ENCODE measurements around the gene SPNS2. TPM values are rescaled to one million over a fixed set of nuclear protein-coding genes. Genes with fewer than 3 reads are reported as not detected.

The SPNS2 gene
- total and polyA plus RNA-seq, 5 donors, result 9.6 to 16.2 (median 10.6) TPM

DNA sequence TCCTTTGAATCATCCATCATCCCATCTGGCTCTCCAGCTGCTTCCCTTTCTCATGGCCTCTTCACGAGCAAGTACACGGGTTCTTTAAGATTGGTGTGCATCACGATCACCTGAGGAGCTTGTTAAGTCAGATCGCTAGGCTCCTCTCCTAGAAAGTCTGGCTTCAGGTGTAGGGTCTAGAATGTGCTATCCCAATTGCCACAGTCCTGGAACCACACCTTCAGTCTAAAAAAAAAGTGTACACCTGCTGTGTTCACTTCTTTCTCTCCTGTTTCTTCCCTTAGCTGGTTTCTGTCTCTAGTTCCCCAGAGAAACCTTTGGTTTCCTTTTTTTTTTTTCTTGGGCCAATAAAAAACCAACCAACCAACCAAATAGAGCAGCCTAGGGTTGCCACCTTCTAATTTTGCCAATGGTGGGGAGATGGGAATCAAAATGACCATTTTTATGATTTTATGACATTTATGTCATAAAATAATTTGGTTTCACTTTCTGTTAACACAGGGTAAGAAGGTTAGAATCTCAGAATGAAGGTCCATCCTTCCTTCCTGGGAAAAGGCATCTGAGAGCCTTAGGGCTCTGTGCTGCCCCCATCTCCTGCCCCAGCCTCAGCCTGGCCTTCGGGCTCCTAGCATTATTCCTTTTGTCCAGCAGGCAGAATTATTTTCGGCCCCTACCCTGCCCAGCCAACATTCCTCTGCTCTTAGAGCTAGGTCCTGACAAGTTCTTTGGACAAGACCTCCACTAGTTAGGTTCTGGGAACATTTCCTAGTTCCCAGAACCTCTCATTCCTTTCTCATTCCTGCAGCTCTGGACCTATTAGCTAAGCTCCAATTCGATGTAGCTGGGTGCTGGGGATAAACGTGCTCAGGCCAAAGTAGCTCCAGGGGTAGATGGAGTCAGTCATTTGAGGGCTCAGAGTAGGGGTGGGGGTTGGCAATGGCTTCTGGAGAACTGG lies 63.6 kb downstream of the SPNS2 start:
- Histone ChIP-seq H3K27me3 (ENCODE audit: control insufficient read depth, insufficient read depth) (no peaks in the 10 kb centered on the region), H3K4me1 (ENCODE audit: control insufficient read depth, insufficient read depth, low read length) (no peaks in the 10 kb centered on the region), H3K9me3 (ENCODE audit: control insufficient read depth, low read length) (no peaks in the 10 kb centered on the region), H3K4me3 (ENCODE audit: low read length) (no peak overlapping the region), H3K27ac (ENCODE audit: low read length) (no peak overlapping the region)
- intact Hi-C loops (cut with DNase I), result loop anchor here in 2 of 4 donors (5.0 to 10.0 kb wide), 2 partner anchors 137 to 140 kb away; no protein-coding TSS in a partner anchor
- 63% methylated on average over 8 of the region's 8 CpGs for WGBS
- DNase-seq (peak in 2 of 3 donors; percentile 49 to 60), ATAC-seq (peak in 1 of 2 donors; percentile 15)

DNA sequence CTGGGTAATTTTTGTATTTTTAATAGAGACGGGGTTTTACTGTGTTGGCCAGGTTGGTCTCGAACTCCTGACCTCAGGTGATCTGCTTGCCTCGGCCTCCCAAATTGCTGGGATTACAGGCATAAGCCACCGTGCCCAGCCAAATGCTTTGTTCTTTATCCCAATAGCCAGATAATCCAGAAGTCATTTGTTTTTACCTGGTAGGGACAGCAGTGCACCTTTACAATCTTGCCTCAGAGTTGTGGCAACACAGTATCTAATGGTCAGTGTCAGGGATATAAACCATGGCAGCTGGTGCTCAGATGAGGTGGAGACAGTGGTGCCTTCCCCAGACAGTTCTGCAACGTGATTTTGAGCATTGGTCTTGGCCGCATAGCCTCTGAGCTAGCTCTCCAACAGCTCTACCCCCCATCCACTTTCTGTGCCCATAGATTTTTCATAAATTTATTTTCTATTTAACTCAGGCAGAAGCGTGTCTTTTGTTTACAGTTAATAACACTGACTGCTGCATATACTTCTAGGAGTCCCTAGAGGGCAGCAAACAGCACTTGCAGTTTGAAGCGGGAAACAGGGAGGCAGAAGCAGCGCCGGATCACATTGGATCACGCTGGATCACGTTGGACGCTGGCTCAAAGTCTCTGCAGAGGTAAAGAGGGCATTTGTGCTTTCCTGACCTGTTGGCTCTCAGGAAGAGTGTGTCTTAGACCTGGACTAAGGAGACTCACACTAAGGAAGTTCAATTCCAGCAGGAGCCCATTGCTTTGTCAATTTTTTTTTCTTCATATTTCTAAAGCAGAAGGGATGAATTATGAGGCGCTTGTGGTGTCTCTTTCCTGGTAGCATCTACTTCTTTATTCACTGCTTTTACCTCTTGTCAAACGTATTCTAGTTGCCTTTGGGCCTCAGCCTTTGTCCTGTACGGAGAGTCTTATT lies 66.8 kb downstream of the SPNS2 start:
- no peaks in the 10 kb centered on the region for H3K9me3 ChIP-seq (ENCODE audit: control insufficient read depth, low read length)
- WGBS, result 31% methylated on average over 16 of the region's 16 CpGs
- peaks cover 1% of the 10 kb centered on the region for H3K4me1 ChIP-seq (ENCODE audit: control insufficient read depth, insufficient read depth, low read length)
- H3K27ac ChIP-seq (ENCODE audit: low read length), result peak overlapping the region; percentile 25
- no peak overlapping the region for H3K4me3 ChIP-seq (ENCODE audit: low read length)
- DNase-seq (peak; percentile 66 to 84 (median 79)), ATAC-seq (peak; percentile 80)
- intact Hi-C loops (cut with DNase I), result loop anchor here (2.0 to 10.0 kb wide), 4 partner anchors 59 to 141 kb away; no protein-coding TSS in a partner anchor
- H3K27me3 ChIP-seq (ENCODE audit: control insufficient read depth, insufficient read depth), result no peaks in the 10 kb centered on the region

DNA sequence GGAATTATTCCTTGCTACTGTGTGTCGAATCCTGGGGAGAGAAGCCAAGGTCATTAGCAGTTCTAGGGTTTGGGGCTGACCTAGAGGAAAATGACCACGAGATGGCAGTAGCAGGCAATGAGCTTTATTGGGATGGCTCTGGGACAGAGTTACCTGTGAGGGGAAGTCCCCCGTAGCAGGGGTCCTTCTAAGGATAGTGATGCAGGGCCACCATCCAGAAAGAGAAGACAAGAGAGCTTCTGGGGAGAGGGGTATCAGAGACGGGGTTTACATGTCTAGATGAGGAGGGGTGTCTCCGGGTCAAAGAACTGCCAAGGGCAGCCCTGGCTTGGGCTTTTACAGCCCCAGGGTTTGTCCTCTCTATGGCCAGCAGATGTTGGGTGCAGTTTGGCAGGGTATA lies 68.1 kb downstream of the SPNS2 start:
- H3K27ac ChIP-seq (ENCODE audit: low read length), result no peak overlapping the region
- no peaks in the 10 kb centered on the region for H3K27me3 ChIP-seq (ENCODE audit: control insufficient read depth, insufficient read depth)
- intact Hi-C loops (cut with DNase I), result loop anchor here (2.0 to 10.0 kb wide), 4 partner anchors 58 to 142 kb away; no protein-coding TSS in a partner anchor
- H3K9me3 ChIP-seq (ENCODE audit: control insufficient read depth, low read length), result no peaks in the 10 kb centered on the region
- 24% methylated on average over 5 of the region's 5 CpGs for WGBS
- ATAC-seq (peak; percentile 85 to 89), DNase-seq (peak; percentile 39 to 64 (median 51))
- H3K4me3 ChIP-seq (ENCODE audit: low read length), result no peak overlapping the region
- peaks cover 1% of the 10 kb centered on the region for H3K4me1 ChIP-seq (ENCODE audit: control insufficient read depth, insufficient read depth, low read length)

DNA sequence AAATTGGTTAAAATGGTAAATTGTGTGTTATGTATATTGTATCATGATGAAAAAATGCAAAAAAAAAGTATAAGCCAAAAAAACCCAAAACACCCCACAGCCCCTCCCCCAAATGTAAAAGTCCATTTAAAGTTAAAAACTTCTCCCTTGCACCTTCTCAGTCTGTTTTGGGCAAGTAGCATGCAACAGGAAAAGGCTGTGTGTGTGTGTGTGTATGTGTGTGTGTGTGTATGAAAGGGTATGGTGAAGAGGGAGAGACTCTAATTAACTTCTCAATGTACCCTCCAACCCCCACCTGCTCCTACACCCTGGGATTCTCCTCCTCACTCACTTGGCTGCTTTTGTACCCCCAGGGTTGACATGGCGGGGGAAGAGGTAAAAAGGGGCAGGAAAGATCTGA lies 70.9 kb downstream of the SPNS2 start:
- Histone ChIP-seq H3K27me3 (ENCODE audit: control insufficient read depth, insufficient read depth) (no peaks in the 10 kb centered on the region), H3K4me1 (ENCODE audit: control insufficient read depth, insufficient read depth, low read length) (peaks cover 1% of the 10 kb centered on the region), H3K27ac (ENCODE audit: low read length) (no peak overlapping the region), H3K9me3 (ENCODE audit: control insufficient read depth, low read length) (no peaks in the 10 kb centered on the region), H3K4me3 (ENCODE audit: low read length) (no peak overlapping the region)
- WGBS, result 92% methylated on average over 1 of the region's 1 CpG
- DNase-seq (no peak), ATAC-seq (no peak)
- intact Hi-C loops (cut with DNase I), result loop anchor here in 2 of 4 donors (5.0 to 10.0 kb wide), 3 partner anchors 58 to 145 kb away; no protein-coding TSS in a partner anchor

DNA sequence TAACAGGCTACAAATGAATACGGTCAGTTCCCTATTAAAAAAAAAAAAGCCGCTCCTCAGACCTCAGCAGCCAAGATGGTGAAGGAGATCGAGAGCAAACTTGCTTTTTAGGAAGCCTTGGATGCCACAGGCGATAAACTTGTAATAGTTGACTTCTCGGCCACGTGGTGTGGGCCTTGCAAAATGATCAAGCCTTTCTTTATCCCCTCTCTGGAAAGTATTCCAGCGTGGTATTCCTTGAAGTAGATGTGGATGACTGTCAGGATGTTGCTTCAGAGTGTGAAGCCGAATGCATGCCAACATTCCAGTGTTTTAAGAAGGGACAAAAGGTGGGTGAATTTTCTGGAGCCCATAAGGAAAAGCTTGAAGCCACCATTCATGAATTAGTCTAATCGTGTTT lies 73.5 kb downstream of the SPNS2 start:
- Histone ChIP-seq H3K4me3 (ENCODE audit: low read length) (no peak overlapping the region), H3K27ac (ENCODE audit: low read length) (no peak overlapping the region), H3K27me3 (ENCODE audit: control insufficient read depth, insufficient read depth) (no peaks in the 10 kb centered on the region), H3K9me3 (ENCODE audit: control insufficient read depth, low read length) (no peaks in the 10 kb centered on the region), H3K4me1 (ENCODE audit: control insufficient read depth, insufficient read depth, low read length) (peaks cover 1% of the 10 kb centered on the region)
- ATAC-seq (no peak), DNase-seq (no peak)
- intact Hi-C loops (cut with DNase I), result loop anchor here in 1 of 4 donors (5.0 kb wide), 1 partner anchor 45 kb away; no protein-coding TSS in a partner anchor
- WGBS, result 70% methylated on average over 9 of the region's 9 CpGs

DNA sequence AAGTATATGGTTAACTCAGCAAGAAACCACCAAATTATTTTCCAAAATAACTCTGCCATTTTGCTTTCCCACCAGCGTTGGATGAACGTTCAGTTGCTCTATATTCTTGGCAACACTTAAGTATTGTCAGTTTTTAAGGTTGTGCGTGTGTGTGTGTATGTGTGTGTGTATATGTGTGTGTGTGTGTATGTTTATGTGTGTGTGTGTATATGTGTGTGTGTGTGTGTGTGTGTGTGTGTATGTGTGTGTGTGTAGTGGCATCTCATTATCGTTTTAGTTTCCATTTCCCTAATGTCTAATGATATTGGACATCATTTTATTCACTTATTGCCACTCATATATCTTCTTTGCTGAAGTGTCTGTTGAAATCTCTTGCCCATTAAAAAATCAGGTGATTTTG lies 74.4 kb downstream of the SPNS2 start:
- H3K4me1 ChIP-seq (ENCODE audit: control insufficient read depth, insufficient read depth, low read length), result peaks cover 1% of the 10 kb centered on the region
- intact Hi-C loops (cut with DNase I), result loop anchor here in 1 of 4 donors (5.0 kb wide), 1 partner anchor 44 kb away; no protein-coding TSS in a partner anchor
- WGBS, result 63% methylated on average over 4 of the region's 4 CpGs
- H3K27me3 ChIP-seq (ENCODE audit: control insufficient read depth, insufficient read depth), result no peaks in the 10 kb centered on the region
- DNase-seq, result no peak
- no peak overlapping the region for H3K4me3 ChIP-seq (ENCODE audit: low read length)
- no peak overlapping the region for H3K27ac ChIP-seq (ENCODE audit: low read length)
- ATAC-seq, result no peak
- no peaks in the 10 kb centered on the region for H3K9me3 ChIP-seq (ENCODE audit: control insufficient read depth, low read length)

DNA sequence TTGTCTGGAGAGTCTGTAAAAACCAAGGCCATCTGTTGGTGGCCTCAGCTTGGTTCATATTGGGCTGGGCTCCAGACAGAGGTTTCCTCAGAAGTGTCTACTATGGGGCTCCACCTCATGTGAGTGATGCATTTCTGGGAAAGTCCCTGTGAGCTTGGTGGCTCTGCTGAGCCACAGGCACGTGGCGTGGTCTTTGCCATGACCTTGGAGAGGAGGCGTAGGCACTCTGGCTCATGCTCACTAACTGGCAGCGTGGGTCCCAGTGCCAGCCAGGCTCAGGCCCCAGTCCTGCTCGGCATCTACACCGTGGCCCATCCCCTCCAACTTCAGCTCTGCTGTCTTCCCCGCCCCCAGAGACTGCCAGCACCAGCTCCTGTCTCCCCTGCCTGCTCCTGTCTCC lies 75.0 kb downstream of the SPNS2 start:
- H3K27ac ChIP-seq (ENCODE audit: low read length), result no peak overlapping the region
- DNase-seq (peak in 2 of 3 donors; percentile 41 to 48), ATAC-seq (no peak)
- no peaks in the 10 kb centered on the region for H3K9me3 ChIP-seq (ENCODE audit: control insufficient read depth, low read length)
- H3K4me3 ChIP-seq (ENCODE audit: low read length), result no peak overlapping the region
- no peaks in the 10 kb centered on the region for H3K4me1 ChIP-seq (ENCODE audit: control insufficient read depth, insufficient read depth, low read length)
- WGBS, result 61% methylated on average over 7 of the region's 7 CpGs
- no peaks in the 10 kb centered on the region for H3K27me3 ChIP-seq (ENCODE audit: control insufficient read depth, insufficient read depth)
- intact Hi-C loops (cut with DNase I), result loop anchor here in 1 of 4 donors (5.0 kb wide), 1 partner anchor 44 kb away; no protein-coding TSS in a partner anchor

DNA sequence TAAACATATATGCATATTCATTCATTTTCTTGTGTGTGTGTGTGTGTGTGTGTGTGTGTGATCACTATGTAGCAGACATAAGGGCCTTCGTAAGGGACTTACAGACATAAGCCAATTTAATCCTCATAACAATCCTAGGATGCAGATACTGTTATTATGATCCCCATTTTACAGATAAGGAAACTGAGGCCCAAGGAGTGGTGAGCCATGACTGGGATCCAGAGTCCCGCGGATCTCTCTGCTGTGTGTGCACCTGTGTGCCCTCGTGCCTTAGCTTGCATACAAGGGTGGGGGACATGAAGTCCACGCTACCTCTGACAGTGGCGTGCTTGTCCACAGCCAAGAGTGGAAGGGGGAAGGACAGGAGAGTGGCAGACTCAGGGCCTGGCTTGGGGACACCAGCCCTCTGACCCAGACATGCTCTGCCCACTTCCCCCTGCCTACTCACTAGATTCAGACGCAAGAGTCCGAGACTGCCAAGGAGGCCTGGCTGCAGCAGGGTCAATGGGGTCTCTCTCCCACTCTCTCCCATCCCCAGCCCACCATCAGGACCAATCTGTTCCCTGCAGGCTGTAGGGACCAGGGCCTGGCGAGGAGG lies 75.9 kb downstream of the SPNS2 start:
- no peaks in the 10 kb centered on the region for H3K27me3 ChIP-seq (ENCODE audit: control insufficient read depth, insufficient read depth)
- H3K9me3 ChIP-seq (ENCODE audit: control insufficient read depth, low read length), result no peaks in the 10 kb centered on the region
- WGBS, result 95% methylated on average over 9 of the region's 9 CpGs
- H3K4me3 ChIP-seq (ENCODE audit: low read length), result no peak overlapping the region
- no peak overlapping the region for H3K27ac ChIP-seq (ENCODE audit: low read length)
- DNase-seq, result peak in 1 of 3 donors; percentile 21
- no peaks in the 10 kb centered on the region for H3K4me1 ChIP-seq (ENCODE audit: control insufficient read depth, insufficient read depth, low read length)
- intact Hi-C loops (cut with DNase I), result loop anchor here in 1 of 4 donors (5.0 kb wide), 1 partner anchor 43 kb away; no protein-coding TSS in a partner anchor
- no peak for ATAC-seq

DNA sequence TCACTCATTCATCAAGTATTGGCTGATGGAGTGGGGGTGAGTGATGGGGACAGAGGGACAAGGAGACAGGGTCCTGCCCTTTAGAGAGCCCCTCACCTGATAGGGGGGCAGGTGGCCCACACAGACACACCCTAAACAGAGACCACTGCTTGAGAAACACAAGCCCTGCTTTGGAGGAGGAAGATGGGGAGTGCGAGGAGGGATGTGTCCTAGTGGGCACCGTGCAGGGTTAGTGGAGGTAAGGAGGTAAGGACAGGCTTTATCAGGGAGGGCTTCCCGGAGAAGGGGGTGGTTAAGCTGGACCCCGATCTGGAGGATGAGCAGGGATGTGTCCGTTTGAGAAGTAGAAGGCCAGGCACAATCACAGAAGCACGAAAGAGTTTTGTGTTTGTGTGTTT lies 77.5 kb downstream of the SPNS2 start:
- no peak for DNase-seq
- Histone ChIP-seq H3K9me3 (ENCODE audit: control insufficient read depth, low read length) (no peaks in the 10 kb centered on the region), H3K27me3 (ENCODE audit: control insufficient read depth, insufficient read depth) (no peaks in the 10 kb centered on the region)

DNA sequence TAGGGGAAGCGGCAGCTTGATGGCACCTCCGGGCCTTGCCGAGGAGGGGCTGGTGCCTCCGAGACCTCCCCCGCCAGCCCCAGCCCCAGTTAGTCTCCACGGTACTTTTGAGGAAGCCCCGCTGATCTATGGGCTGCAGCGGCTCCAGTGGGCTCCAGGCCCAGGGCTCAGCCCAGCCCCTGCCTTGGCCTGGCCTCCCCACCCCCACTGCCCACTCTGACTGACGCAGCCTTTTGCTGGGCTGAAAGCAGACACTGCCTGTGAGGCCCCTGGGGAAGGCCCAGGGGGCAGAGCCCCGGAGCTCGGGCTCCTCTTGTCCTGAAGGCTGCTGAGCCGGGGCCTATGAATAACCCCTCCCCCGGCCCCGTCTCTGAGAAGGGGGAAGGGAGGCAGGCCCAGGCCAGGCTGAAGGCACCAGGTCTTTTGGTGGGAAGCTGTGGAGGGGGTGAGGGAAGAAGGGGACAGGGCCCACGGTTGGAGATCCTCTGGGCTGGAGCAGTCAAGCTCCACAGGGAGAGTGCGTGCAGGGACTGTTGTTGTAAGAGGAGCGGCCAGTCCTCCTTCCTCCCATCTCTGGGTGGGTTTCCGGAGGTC lies 78.1 kb downstream of the SPNS2 start:
- ATAC-seq (peak; percentile 45 to 88), DNase-seq (peak in 2 of 3 donors; percentile 40 to 59)
- no peaks in the 10 kb centered on the region for H3K4me1 ChIP-seq (ENCODE audit: control insufficient read depth, insufficient read depth, low read length)
- no peak overlapping the region for H3K4me3 ChIP-seq (ENCODE audit: low read length)
- H3K9me3 ChIP-seq (ENCODE audit: control insufficient read depth, low read length), result no peaks in the 10 kb centered on the region
- H3K27ac ChIP-seq (ENCODE audit: low read length), result no peak overlapping the region
- intact Hi-C loops (cut with DNase I), result no loop called here
- H3K27me3 ChIP-seq (ENCODE audit: control insufficient read depth, insufficient read depth), result no peaks in the 10 kb centered on the region
- 61% methylated on average over 18 of the region's 18 CpGs for WGBS

More for the DNA sequence above, 77.5 kb downstream of the SPNS2 start:
- no peak overlapping the region for H3K4me3 ChIP-seq (ENCODE audit: low read length)
- H3K27ac ChIP-seq (ENCODE audit: low read length), result no peak overlapping the region
- H3K4me1 ChIP-seq (ENCODE audit: control insufficient read depth, insufficient read depth, low read length), result no peaks in the 10 kb centered on the region
- 76% methylated on average over 6 of the region's 6 CpGs for WGBS
- ATAC-seq, result no peak
- intact Hi-C loops (cut with DNase I), result no loop called here
